GM12874 (cell line): ENCODE measurements around the gene SND1.

Experiments
- CTCF ChIP-seq: IDR thresholded peaks from 2 replicates; pipeline ENCODE4 v1.5.1; 2011; ENCODE audit warnings: low read depth, mild to moderate bottlenecking, control low read depth, low read length, moderate library complexity; ENCODE audit not compliant: insufficient read depth

SND1 gene

GRCh38 chr7:128121711-128122530 lies 469.9 kb downstream of the SND1 start:
- no peak for TF ChIP-seq CTCF

GRCh38 chr7:128122576-128123290 lies 470.7 kb downstream of the SND1 start:
- TF ChIP-seq CTCF: no peak

- TF ChIP-seq CTCF: no peak
Observed at GRCh38 chr7:128123291-128124037, 471.5 kb downstream of the SND1 start.

- TF ChIP-seq CTCF: no peak
Observed at GRCh38 chr7:128124786-128125185, 472.8 kb downstream of the SND1 start.

GRCh38 chr7:128125816-128126215 lies 473.8 kb downstream of the SND1 start:
- no peak for TF ChIP-seq CTCF

- TF ChIP-seq CTCF: no peak
Observed at GRCh38 chr7:128128401-128128800, 476.4 kb downstream of the SND1 start.

GRCh38 chr7:128129224-128129864 lies 477.4 kb downstream of the SND1 start:
- TF ChIP-seq CTCF: no peak
